Stimulated activated CD4-positive, alpha-beta T cell treated with anti-CD3 and anti-CD28 coated beads, Interleukin-4, amount 100 ng/mL, for 48 hours (primary cell): ENCODE results near the gene LGR6.
"Not testable (repeated sequence)": the region's sequence is repeated elsewhere in the genome, so short reads cannot be mapped to it uniquely, and the experiment has no call there.

Experiments
- DNase-seq, 2 donors: peaks; one replicate each; pipeline ENCODE4 v3.0.0-alpha.2; 2020; ENCODE audit warnings: low read depth in 2 of 2

Gene LGR6

DNA sequence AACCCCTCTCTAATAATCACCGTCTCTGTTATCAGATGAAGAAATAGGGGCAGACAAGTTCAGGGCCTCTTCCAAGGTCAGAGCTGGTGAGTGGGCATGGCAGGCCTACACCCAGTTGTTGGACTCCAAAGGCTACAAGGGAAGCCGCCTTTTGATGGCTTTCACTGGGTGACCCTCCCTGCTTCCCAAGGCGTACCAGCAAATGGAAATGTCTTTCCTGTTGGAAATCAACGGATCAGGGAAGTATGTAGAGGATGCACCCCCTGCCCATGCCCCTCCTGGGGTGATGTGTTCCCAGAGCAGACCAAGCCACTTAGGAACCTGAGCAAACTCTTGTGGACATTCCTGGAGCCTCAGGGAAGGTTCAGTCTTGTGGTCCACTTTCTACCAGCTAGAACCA is 47.4 kb downstream of the LGR6 start:
- no peak for DNase-seq

DNA sequence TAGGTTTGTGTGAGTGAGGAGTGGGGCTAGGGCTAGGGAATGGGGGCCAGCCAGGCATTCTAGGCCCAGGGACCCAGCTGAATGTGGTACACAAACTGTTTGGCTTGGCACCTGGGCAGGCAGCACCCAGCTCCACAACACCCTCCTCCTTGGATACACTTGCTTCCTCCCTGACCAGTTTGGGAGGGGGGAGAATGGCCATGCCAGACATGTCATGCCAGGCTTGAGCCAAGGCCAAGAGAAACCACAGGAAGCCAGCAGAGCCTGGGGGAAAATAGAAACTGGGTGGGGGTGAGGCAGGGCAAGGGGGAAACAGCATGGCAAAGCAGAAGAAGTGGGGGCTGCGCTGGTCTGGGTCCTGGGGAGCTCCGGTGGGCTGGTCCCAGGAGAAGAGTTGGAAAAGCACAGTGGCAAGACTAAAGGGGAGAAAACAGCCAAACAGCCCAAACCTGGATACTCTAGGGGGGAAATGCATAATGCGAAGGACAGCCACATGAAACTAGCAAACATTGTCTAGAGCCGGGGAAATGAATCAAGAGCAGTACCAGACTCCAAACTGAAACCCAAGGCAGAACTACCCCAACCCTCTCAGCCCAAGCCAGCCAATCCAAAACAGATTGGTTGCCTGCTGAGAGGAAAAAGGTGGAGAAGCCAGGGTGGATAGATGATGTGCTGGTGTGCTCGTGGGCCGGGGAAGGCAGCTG is 47.9 kb downstream of the LGR6 start:
- no peak for DNase-seq

GRCh38 chr1:202242080-202242419 is 48.5 kb downstream of the LGR6 start:
- no peak for DNase-seq

DNA sequence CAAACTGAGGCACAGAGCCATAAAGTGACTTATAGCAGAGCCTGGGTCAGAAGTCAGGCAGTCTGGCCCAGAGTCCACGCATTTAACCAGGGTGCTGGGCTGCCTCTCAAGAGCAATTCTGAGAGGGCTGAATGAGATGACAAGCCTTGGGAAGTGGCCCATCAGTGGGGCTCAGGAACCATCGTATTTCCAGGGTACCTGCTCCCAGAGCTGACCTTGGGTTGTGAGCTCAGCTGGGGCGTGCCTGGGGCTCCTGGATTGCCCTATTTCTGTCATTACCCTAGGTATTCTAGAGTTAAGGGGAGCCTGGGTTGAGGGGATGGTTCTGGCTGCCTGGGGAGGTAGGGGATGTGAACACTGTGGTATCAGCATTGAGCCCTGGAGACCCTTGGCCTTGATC is 49.4 kb downstream of the LGR6 start:
- DNase-seq = no peak

- no peak for DNase-seq
These were observed 51.3 kb downstream of the LGR6 start for GRCh38 chr1:202244841-202245261.

DNA sequence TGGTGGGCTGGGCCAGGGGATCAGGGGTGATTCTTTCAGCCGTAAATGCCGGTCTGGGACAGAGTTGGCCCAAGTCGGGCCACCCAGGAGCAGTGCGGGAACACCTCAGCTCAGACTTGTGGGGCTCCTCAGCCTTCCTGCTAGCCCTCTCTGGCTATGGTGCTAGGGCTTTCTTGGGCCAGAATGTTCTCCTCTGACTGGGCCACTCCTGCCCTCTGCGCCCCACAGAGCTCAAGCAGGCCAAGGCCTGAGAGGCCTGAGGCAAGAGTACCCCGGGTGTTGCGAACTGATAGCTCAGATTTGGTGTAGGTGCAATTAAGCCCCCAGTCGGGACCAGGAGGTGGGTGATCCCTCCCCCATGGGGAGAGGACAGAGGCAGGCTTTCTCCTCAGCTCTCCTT is 51.8 kb downstream of the LGR6 start:
- DNase-seq = no peak

- DNase-seq = no peak
These were observed 53.5 kb downstream of the LGR6 start for GRCh38 chr1:202247104-202247503.

- no peak for DNase-seq
These were observed 54.5 kb downstream of the LGR6 start for GRCh38 chr1:202247837-202248795.

DNA sequence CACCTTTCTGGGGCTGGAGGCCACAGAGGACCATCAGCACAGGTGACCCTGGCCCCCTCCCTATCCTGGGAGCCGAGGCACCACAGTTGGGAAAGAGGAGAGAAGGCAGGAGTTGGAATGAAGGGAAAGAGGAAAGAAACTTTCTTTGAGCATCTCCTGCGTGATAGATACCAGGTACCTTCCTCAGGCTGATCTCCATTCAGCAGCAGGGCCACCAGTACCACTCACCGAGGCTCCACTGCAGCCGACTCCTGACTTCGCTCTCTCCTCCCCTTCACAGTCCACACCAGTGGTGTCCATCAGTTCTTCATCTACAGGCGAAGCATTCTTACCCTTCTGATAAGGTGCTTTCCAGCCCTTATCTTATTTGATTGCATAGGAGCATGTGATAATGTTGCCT is 55.3 kb downstream of the LGR6 start:
- no peak for DNase-seq

DNA sequence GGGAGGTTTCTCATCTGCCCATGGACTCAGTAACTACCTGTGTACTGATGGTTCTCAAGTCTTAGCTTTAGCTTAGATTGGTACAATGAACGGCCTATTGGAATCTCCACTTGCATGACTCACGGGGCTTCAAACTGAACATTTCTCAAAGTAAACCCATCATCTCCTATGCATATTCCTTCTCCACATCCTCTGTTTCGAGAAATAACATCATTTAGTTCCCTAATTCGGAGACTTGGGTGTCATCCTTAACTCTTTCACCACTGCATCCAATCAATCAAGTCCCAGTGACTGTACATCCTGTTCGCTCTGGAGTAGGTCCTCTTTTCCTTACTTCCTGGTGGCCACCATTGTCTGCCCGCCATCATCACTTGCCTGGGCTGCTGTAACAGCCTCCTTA is 55.8 kb downstream of the LGR6 start:
- DNase-seq = no peak

DNA sequence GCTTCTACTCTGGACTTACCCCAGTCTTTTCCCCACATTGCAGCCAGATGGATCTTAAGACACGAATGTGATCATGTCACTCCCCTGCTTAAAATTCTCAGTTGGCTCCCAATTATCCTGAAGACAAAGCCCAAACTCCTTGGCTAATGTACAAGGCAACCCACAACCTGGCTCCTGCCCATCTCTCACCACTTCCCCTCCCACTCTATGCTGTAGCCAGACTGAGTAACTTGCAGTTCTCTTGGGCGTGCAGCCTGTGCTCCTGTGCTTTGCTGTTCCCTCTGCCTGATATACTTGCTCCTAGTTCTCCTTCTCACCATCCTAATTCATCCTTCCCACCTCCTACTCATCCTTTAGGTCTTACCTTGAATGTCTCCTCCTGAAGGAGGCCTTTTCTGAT is 56.2 kb downstream of the LGR6 start:
- DNase-seq = no peak

GRCh38 chr1:202250982-202251381 is 57.4 kb downstream of the LGR6 start:
- DNase-seq = no peak

DNA sequence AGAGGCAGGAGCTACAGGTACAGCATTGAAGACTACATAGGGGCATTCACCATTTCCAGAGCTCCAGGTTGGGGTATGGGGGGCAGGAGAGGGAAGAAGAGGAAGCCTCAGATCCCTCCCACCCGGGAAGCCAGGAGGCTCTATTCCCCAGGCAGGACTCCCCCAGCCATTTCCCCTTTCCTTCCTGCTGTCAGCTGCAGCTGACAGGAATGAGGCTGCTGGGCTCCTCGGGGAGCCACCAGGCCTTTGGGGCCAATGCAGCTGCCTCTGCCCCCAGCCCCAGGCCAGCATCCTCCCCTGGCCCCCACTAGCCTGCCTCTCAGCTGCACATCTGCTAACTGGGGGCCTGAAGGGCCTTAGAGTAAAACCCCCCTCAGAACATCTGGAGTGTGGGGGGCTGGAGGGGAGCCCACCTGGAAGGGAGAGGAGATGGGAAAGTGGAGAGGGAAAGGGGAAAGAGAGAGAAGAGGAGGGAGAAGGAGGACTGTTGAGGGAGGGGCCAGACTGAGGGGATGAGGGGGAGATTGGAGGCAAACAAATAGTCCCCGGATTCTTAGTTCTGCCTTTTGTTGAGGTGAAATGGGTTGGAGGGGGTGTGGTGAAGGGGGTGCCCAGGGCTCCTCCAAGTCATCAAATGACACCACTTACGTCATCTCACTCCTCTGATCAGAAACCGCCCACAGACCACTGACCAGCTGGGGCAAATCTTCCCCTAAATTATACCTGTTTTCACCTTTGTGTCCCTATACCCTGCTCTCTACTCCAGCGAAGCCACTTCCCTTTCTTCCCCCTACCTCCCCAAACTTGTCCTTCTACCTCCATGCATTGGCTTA is 58.0 kb downstream of the LGR6 start:
- no peak for DNase-seq

GRCh38 chr1:202252271-202252670 is 58.7 kb downstream of the LGR6 start:
- no peak for DNase-seq

DNA sequence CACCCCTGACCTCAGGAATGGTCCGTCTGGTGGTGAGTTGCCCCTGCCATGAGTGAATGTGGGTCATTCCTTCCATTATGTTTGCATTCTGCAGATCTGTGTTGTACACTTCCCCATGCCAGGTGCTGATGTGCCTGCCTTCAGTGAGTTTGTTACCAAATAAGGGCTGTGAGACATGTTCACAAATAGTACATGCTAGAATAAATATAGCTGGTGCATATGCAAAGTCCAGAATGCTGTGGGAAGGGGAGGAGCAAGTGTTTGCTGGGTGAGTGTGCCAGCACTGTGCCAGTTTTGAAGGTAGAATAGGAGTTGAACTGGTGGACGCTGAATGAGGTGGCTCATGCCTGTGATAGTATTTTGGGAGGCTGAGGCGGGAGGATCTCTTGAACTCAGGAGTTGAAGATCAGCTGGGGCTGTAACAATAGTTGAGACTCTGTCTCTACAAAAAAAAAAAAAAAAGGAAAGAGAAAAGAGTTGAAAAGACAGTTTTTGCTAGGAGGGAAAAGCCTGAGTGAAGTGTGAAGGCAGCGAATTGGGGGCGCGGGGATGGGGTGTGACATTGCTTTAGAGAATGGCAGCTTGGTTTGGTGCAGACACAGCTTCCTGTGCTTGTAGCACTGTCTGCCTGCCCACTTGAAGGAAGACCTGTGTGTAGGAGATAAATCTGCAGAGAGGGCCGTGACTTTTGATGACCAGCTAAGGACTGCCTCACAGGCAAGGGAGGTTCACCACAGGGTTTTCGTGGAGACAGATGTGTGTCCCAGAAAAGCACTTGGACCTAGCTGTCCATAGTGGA is 61.1 kb downstream of the LGR6 start:
- DNase-seq = no peak

- DNase-seq = no peak
These were observed 61.7 kb downstream of the LGR6 start for GRCh38 chr1:202255343-202255742.

- no peak for DNase-seq
These were observed 66.1 kb downstream of the LGR6 start for GRCh38 chr1:202259705-202260104.

DNA sequence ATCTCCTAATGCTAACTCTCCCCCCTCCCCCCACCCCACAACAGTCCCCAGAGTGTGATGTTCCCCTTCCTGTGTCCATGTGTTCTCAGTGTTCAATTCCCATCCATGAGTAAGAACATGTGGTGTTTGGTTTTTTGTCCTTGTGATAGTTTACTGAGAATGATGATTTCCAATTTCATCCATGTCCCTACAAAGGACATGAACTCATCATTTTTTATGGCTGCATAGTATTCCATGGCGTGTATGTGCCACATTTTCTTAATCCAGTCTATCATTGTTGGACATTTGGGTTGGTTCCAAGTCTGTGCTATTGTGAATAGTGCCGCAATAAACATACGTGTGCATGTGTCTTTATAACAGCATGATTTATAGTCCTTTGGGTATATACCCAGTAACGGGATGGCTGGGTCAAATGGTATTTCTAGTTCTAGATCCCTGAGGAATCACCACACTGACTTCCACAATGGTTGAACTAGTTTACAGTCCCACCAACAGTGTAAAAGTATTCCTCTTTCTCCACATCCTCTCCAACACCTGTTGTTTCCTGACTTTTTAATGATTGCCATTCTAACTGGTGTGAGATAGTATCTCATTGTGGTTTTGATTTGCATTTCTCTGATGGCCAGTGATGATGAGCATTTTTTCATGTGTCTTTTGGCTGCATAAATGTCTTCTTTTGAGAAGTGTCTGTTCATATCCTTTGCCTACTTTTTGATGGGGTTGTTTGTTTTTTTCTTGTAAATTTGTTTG is 67.8 kb downstream of the LGR6 start:
- DNase-seq = not testable (repeated sequence)

DNA sequence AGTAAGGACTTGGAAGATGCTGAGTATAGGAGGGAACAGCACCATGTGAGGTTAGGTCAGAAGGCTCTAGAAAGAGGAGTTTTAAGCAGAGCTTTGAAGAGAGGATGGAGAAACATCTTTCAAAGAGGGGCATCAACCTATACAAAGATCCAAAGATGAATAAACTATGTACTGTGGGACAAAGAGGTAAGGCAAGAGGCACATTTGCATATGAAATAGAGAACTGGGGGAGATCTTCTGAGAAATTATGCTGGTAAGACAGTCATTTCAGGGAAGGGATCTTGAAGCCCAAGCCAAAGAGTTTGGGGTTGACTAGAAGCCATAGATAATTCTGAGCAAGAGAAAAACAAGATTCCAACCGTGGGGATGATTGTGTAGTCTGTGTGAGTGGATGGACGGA is 70.0 kb downstream of the LGR6 start:
- no peak for DNase-seq

DNA sequence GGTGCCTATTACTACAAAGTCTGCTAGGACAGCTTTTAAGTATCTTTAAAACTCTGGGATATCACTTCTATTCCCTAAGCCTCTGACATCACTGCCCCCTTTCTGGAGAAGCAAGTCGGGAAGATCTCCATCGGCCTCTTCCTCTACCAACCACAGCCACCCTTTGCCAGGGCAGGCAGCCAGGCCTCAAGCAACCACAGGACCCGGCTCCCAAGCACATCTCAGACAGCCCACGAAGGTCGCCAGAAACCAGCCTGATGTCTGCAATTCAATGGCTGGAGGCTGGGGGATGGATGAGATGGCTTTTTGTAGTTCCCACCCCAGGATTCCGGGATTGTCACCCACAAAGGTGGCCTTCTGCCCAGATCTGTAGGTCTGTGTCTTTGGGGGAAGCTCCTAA is 70.7 kb downstream of the LGR6 start:
- DNase-seq = no peak

GRCh38 chr1:202264726-202265125 is 71.1 kb downstream of the LGR6 start:
- DNase-seq = no peak
